A549 (cell line): ENCODE measurements around the gene XYLB. TPM values are rescaled to one million over a fixed set of nuclear protein-coding genes. Genes with fewer than 3 reads are reported as not detected.

Experiments used
- ATAC-seq, 2 experiments: fragments of 200-7000 bp in 1 of 2; fragments of >200 bp in 1 of 2; cut with Nextera tagmentation in 1 of 2; cut with Tn5 transposase in 1 of 2; 3 replicates each; pipeline versions ENCODE4 v1.8.0 to v1.9.1; 2018 to 2020; ENCODE audit warnings: mild to moderate bottlenecking in 1 of 2, moderate library complexity in 1 of 2
- CTCF ChIA-PET: fragments of 300-600 bp; sonication (Branson Sonifier 250); formaldehyde crosslinking; extraction: SDS; loops from one replicate; lab custom pipeline; 2021; ENCODE audit warnings: antibody characterized with exemption, inconsistent platforms; lab: Yijun Ruan, JAX
- POLR2A ChIA-PET: fragments of 350-600 bp; formaldehyde crosslinking; extraction: SDS; loops from one replicate; lab custom pipeline; 2021; ENCODE audit warnings: antibody characterized with exemption, inconsistent platforms; lab: Yijun Ruan, JAX
- DNase-seq, 2 experiments: peaks; one replicate each; pipeline versions ENCODE4 v3.0.0 to v3.0.0-alpha.2; 2011 to 2016; ENCODE audit warnings: low read depth in 1 of 2, low spot score in 1 of 2
- FAIRE-seq: peaks from 2 replicates; lab custom pipeline; 2011; peaks lifted over from hg19 to GRCh38; lab: Jason Lieb, UNC
- H3K27ac ChIP-seq, 2 experiments: fragments of >200 bp; sonication (Bioruptor Twin); formaldehyde crosslinking; 3 replicates each; pipeline ENCODE4 v1.5.1; 2016 to 2017
- H3K4me1 ChIP-seq: fragments of >200 bp; sonication (Bioruptor Twin); formaldehyde crosslinking; 3 replicates; pipeline ENCODE4 v1.6.1; 2016
- H3K4me2 ChIP-seq: fragments of >200 bp; sonication (Bioruptor Twin); formaldehyde crosslinking; 3 replicates; pipeline ENCODE4 v1.6.1; 2016
- H3K4me3 ChIP-seq: fragments of >200 bp; sonication (Bioruptor Twin); formaldehyde crosslinking; 3 replicates; pipeline ENCODE4 v1.5.1; 2016
- H3K9me3 ChIP-seq: fragments of >200 bp; sonication (Bioruptor Twin); formaldehyde crosslinking; 3 replicates; pipeline ENCODE4 v1.6.1; 2016
- BHLHE40 ChIP-seq: IDR thresholded peaks from 2 replicates; pipeline ENCODE4 v1.6.1; 2012; ENCODE audit warnings: low read depth, low read length, inconsistent platforms
- CBX2 ChIP-seq: fragments of 200-600 bp; sonication (generic); IDR thresholded peaks from 2 replicates; pipeline ENCODE4 v1.6.1; 2016; ENCODE audit warnings: low read depth, mild to moderate bottlenecking, borderline replicate concordance
- CHD4 ChIP-seq: fragments of 200-600 bp; sonication (generic); IDR thresholded peaks from 2 replicates; pipeline ENCODE4 v1.6.1; 2016; ENCODE audit warnings: antibody characterized with exemption, mild to moderate bottlenecking, borderline replicate concordance
- EHMT2 ChIP-seq: fragments of 200-600 bp; sonication (generic); IDR thresholded peaks from 2 replicates; pipeline ENCODE4 v1.6.1; 2016; ENCODE audit warnings: antibody characterized with exemption, low read depth, mild to moderate bottlenecking, moderate library complexity
- EP300 ChIP-seq, 2 experiments: fragments of >200 bp; sonication (Bioruptor Twin); formaldehyde crosslinking; IDR thresholded peaks; 2 replicates in 1 of 2; 3 replicates in 1 of 2; pipeline ENCODE4 v1.6.1; 2016 to 2017
- FOSB ChIP-seq: fragments of 250-450 bp; sonication (Bioruptor Pico); IDR thresholded peaks from 2 replicates; pipeline ENCODE4 v1.5.0; 2020; ENCODE audit warnings: mild to moderate bottlenecking, moderate library complexity
- FOSL2 ChIP-seq, 2 experiments: fragments of 450-650 bp in 1 of 2; fragments of >200 bp in 1 of 2; sonication (Bioruptor Twin) in 1 of 2; formaldehyde crosslinking; IDR thresholded peaks; 2 replicates each; pipeline versions ENCODE4 v1.5.0 to v1.6.1; 2016 to 2020; ENCODE audit warnings: mild to moderate bottlenecking in 1 of 2, moderate library complexity in 1 of 2
- FOXS1 ChIP-seq: fragments of 250-450 bp; sonication (Bioruptor Pico); IDR thresholded peaks from 2 replicates; pipeline ENCODE4 v1.5.0; 2020; ENCODE audit warnings: mild to moderate bottlenecking, moderate library complexity
- GATA3 ChIP-seq: IDR thresholded peaks from 2 replicates; pipeline ENCODE4 v1.6.1; 2012; ENCODE audit warnings: borderline replicate concordance
- HOXB13 ChIP-seq: fragments of 250-450 bp; sonication (Bioruptor Pico); IDR thresholded peaks from 2 replicates; pipeline ENCODE4 v1.5.0; 2020; ENCODE audit warnings: low read depth, mild to moderate bottlenecking, moderate library complexity
- HOXB5 ChIP-seq: fragments of 250-450 bp; sonication (Bioruptor Pico); IDR thresholded peaks from 2 replicates; pipeline ENCODE4 v1.5.0; 2020; ENCODE audit warnings: mild to moderate bottlenecking, moderate library complexity
- JUNB ChIP-seq: fragments of >200 bp; sonication (Bioruptor Twin); formaldehyde crosslinking; IDR thresholded peaks from 2 replicates; pipeline ENCODE4 v1.6.1; 2016
- MAZ ChIP-seq: fragments of 150-350 bp; IDR thresholded peaks from 2 replicates; pipeline ENCODE4 v1.6.1; 2014; ENCODE audit warnings: antibody characterized with exemption, low read depth, low read length, borderline replicate concordance
- NFE2L2 ChIP-seq: fragments of 150-350 bp; conservative IDR thresholded peaks from 2 replicates; pipeline ENCODE4 v1.6.1; 2014; ENCODE audit warnings: low read length
- POLR2AphosphoS2 ChIP-seq: conservative IDR thresholded peaks from 2 replicates; pipeline ENCODE4 v1.6.1; 2012; ENCODE audit warnings: low read length, improper control_type of control experiment, inconsistent platforms
- RAD21 ChIP-seq, 2 experiments: fragments of >200 bp in 1 of 2; sonication (Bioruptor Twin) in 1 of 2; formaldehyde crosslinking in 1 of 2; IDR thresholded peaks in 1 of 2; conservative IDR thresholded peaks in 1 of 2; 2 replicates in 1 of 2; 3 replicates in 1 of 2; pipeline ENCODE4 v1.6.1; 2012 to 2018; ENCODE audit warnings: inconsistent platforms in 1 of 2
- RFX5 ChIP-seq: fragments of 450-650 bp; IDR thresholded peaks from 2 replicates; pipeline ENCODE4 v1.7.1; 2014; ENCODE audit warnings: antibody characterized with exemption, mild to moderate bottlenecking, moderate library complexity
- RNF2 ChIP-seq: fragments of 200-600 bp; sonication (generic); IDR thresholded peaks from 2 replicates; pipeline ENCODE4 v1.6.1; 2016; ENCODE audit warnings: low read depth, mild to moderate bottlenecking, antibody characterized with exemption, moderate library complexity, borderline replicate concordance
- TFCP2L1 ChIP-seq: fragments of 250-450 bp; sonication (Bioruptor Pico); IDR thresholded peaks from 2 replicates; pipeline ENCODE4 v1.5.0; 2021; ENCODE audit warnings: mild to moderate bottlenecking
- TP53 ChIP-seq: fragments of 250-450 bp; sonication (Bioruptor Pico); IDR thresholded peaks from 2 replicates; pipeline ENCODE4 v1.5.0; 2021; ENCODE audit warnings: mild to moderate bottlenecking, moderate library complexity
- ZNF302 ChIP-seq: fragments of 250-450 bp; sonication (Bioruptor Pico); IDR thresholded peaks from 2 replicates; pipeline ENCODE4 v1.9.0; 2021; ENCODE audit warnings: inconsistent platforms, mild to moderate bottlenecking, moderate library complexity
- WGBS: methylation state at CpG from one replicate; pipeline ENCODE4 v1.1.6; 2017; ENCODE audit errors: missing lambda C conversion rate; 5-methylcytosine and 5-hydroxymethylcytosine counted together
- polyA plus RNA-seq, 4 experiments: library from polyadenylated mRNA; depleted of rRNA in 3 of 4; stranded (reverse); fragments of >200 nt; fragmentation: RNase III in 1 of 4; extraction: RNeasy Plus Mini Kit Qiagen cat#74134 plus additional on column Dnase treatment in 1 of 4; gene quantifications; 2 replicates in 3 of 4; 3 replicates in 1 of 4; pipeline ENCODE4 v1.2.3, GENCODE V29; 2011 to 2017
- TF ChIP-seq, protein P1 (sequence below): fragments of >200 bp; sonication (Bioruptor Twin); formaldehyde crosslinking; IDR thresholded peaks from 3 replicates; pipeline ENCODE4 v1.5.1; 2016

The XYLB gene
- polyA plus RNA-seq, 2 of the 4 experiments (the other 2 are of a cell fraction), result 4.9 to 5.4 TPM

DNA sequence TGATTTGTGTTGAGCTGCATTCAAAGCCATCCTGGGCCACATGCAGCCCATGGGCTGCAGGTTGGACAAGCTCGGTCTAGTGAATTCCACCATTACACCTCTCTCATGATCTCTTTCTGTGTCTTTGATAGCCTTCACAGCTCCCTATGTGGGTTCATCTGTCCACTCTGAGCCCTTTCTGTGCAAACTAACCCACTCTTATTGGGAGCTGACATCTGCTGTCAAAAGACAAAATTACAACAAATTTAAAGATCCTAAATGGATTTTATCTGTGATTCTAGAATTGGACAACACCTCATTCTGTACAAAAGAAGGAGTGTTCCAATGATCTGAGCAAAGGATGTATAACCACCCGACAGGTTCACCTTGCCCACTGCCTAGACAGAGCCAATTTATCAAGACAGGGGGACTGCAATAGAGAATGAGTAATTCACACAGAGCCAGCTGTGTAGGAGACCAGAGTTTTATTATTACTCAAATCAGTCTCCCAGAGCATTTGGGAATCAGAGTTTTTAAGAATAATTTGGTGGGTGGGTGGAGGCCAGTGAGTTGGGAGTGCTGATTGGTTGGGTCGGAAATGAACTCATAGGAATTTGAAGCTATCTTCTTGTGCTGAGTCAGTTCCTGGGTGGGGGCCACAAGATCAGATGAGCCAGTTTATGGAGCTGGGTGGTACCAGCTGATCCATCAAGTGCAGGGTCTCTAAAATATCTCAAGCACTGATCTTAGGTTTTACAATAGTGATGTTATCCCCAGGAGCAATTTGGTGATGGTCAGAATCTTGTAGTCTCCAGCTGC, 2.6 kb upstream of the XYLB start:
- 0 out of 3 replicates have a peak, but pooled peaks cover 2% of the 10 kb centered on the region for H3K9me3 ChIP-seq
- FAIRE-seq, result no peak
- TF ChIP-seq RAD21 (conservative IDR thresholded peaks at IDR 0.05 in 1 of 2, IDR thresholded peaks at IDR 0.05 in 1 of 2) (peak in 1 of 2 experiments; percentile 25; a peak in 2 of 5 replicates), CHD4 (no peak), FOSB (CRISPR knock-in tag) (no peak)
- TF ChIP-seq, all 56 proteins: peak for 1
- Histone ChIP-seq H3K4me1 (peaks cover 6% of the 10 kb centered on the region; the same call in 1 of the 3 replicates), H3K4me2 (no peak overlapping the region), H3K27ac (no peak overlapping the region), H3K4me3 (no peak overlapping the region)
- DNase-seq (no peak), ATAC-seq (no peak)
- ChIA-PET CTCF (interaction anchor here (0.7 to 5.5 kb wide), 9 partner anchors 9 to 373 kb away, joined by 3 to 95 read pairs (median 3); no protein-coding TSS in a partner anchor), POLR2A (no interaction called here)
- WGBS, result 66% methylated on average over 3 of the region's 3 CpGs

GRCh38 chr3:38345879-38346586, 552 bp upstream of the XYLB start:
- CTCF ChIA-PET, result interaction anchor here (0.6 to 5.5 kb wide), 56 partner anchors 9 to 946 kb away, joined by 3 to 95 read pairs (median 5); partner anchors contain the start of genes ACAA1 and EXOG
- peak overlapping the region; percentile 52 to 91; a peak in 5 of 6 replicates for H3K27ac ChIP-seq
- TF ChIP-seq TP53 (no peak), JUNB (no peak), EP300 (IDR thresholded peaks at IDR 0.05) (no peak), ZNF302 (no peak), TFCP2L1 (no peak), FOSL2 (IDR thresholded peaks at IDR 0.05) (no peak), FOSL2 (CRISPR knock-in tag; IDR thresholded peaks at IDR 0.05) (no peak), FOXS1 (CRISPR knock-in tag) (no peak), NFE2L2 (no peak), GATA3 (no peak), EHMT2 (no peak), RNF2 (no peak), RFX5 (no peak)
- TF ChIP-seq, protein P1, sequence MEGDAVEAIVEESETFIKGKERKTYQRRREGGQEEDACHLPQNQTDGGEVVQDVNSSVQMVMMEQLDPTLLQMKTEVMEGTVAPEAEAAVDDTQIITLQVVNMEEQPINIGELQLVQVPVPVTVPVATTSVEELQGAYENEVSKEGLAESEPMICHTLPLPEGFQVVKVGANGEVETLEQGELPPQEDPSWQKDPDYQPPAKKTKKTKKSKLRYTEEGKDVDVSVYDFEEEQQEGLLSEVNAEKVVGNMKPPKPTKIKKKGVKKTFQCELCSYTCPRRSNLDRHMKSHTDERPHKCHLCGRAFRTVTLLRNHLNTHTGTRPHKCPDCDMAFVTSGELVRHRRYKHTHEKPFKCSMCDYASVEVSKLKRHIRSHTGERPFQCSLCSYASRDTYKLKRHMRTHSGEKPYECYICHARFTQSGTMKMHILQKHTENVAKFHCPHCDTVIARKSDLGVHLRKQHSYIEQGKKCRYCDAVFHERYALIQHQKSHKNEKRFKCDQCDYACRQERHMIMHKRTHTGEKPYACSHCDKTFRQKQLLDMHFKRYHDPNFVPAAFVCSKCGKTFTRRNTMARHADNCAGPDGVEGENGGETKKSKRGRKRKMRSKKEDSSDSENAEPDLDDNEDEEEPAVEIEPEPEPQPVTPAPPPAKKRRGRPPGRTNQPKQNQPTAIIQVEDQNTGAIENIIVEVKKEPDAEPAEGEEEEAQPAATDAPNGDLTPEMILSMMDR, result no peak
- TF ChIP-seq, all 56 proteins: peak for 0
- FAIRE-seq (no peak), ATAC-seq (peak; percentile 70 to 80), DNase-seq (peak in 1 of 2 experiments; percentile 13)
- POLR2A ChIA-PET, result interaction anchor here (0.5 to 1.5 kb wide), 3 partner anchors 134 to 209 kb away, joined by 4 to 6 read pairs (median 5); partner anchors contain the start of gene ACAA1
- Histone ChIP-seq H3K9me3 (0 out of 3 replicates have a peak, but pooled peaks cover 2% of the 10 kb centered on the region), H3K4me1 (peaks cover 6% of the 10 kb centered on the region; the same call in 1 of the 3 replicates), H3K4me3 (no peak overlapping the region), H3K4me2 (peak overlapping the region; percentile 85)
- WGBS, result 43% methylated on average over 9 of the region's 10 CpGs

- ATAC-seq, result no peak
- DNase-seq, result no peak
- 62% methylated on average over 19 of the region's 19 CpGs for WGBS
- CTCF ChIA-PET, result interaction anchor here (0.7 to 5.5 kb wide), 24 partner anchors 8 to 498 kb away, joined by 3 to 95 read pairs (median 5); no protein-coding TSS in a partner anchor
- H3K9me3 ChIP-seq, result 0 out of 3 replicates have a peak, but pooled peaks cover 2% of the 10 kb centered on the region
- H3K27ac ChIP-seq, result peak overlapping the region; percentile 73 to 91
- peak overlapping the region; percentile 85 for H3K4me2 ChIP-seq
- H3K4me1 ChIP-seq, result peaks cover 6% of the 10 kb centered on the region; the same call in 1 of the 3 replicates
- no peak for TF ChIP-seq BHLHE40
- no peak for TF ChIP-seq FOSB (CRISPR knock-in tag)
- TF ChIP-seq, protein P1, result no peak
- no peak for TF ChIP-seq EHMT2
- TF ChIP-seq CBX2, result no peak
- no peak for TF ChIP-seq HOXB5 (CRISPR knock-in tag)
- TF ChIP-seq GATA3, result no peak
- no peak for TF ChIP-seq POLR2AphosphoS2
- no peak for TF ChIP-seq NFE2L2
- TF ChIP-seq MAZ, result no peak
- TF ChIP-seq FOSL2 (IDR thresholded peaks at IDR 0.05), result no peak
- no peak for TF ChIP-seq FOSL2 (CRISPR knock-in tag; IDR thresholded peaks at IDR 0.05)
- no peak for TF ChIP-seq ZNF302
- no peak for TF ChIP-seq HOXB13 (CRISPR knock-in tag)
- peak overlapping the region; percentile 58 for H3K4me3 ChIP-seq
- POLR2A ChIA-PET, result interaction anchor here (1.5 kb wide), 1 partner anchor 211 kb away, joined by 6 read pairs; the partner anchor contains the start of gene ACAA1
- FAIRE-seq, result no peak
Observed at GRCh38 chr3:38347421-38348200, 1.0 kb downstream of the XYLB start.
